Activated T-cell treated with anti-CD3 and anti-CD28 coated beads, Interleukin-2, amount 50 U/mL, for 72 hours (primary cell): Measurements from ENCODE around the gene LATS1. TPM values are rescaled to one million over a fixed set of nuclear protein-coding genes. Genes with fewer than 3 reads are reported as not detected.
"Not testable (repeated sequence)": the region's sequence is repeated elsewhere in the genome, so short reads cannot be mapped to it uniquely, and the experiment has no call there.

Experiments used
- ATAC-seq, 2 donors: fragments of 150-1000 bp; cut with Tn5 transposase; replicated peaks in 1 of 2; 2 replicates each; pipeline ENCODE4 v1.10.0; 2021; ENCODE audit warnings: moderate library complexity in 2 of 2, mild to moderate bottlenecking in 1 of 2
- DNase-seq, 2 donors: peaks; one replicate each; pipeline ENCODE4 v3.0.0; 2021 to 2022; ENCODE audit warnings: mixed read lengths in 1 of 2
- H3K27ac Mint-ChIP-seq: one replicate; pipeline ENCODE4 v1.8.0; 2022; ENCODE audit warnings: mild to moderate bottlenecking, moderate library complexity, mixed read lengths
- H3K27me3 Mint-ChIP-seq: one replicate; pipeline ENCODE4 v1.8.0; 2022; ENCODE audit warnings: low read depth, mixed read lengths
- H3K36me3 Mint-ChIP-seq, 2 donors: one replicate each; pipeline ENCODE4 v1.8.0; 2022; ENCODE audit warnings: mixed read lengths in 2 of 2, mild to moderate bottlenecking in 1 of 2; ENCODE audit not compliant: insufficient read depth in 2 of 2
- H3K4me1 Mint-ChIP-seq: one replicate; pipeline ENCODE4 v1.8.0; 2022; ENCODE audit warnings: low read depth, mixed read lengths
- H3K4me3 Mint-ChIP-seq, 2 donors: one replicate each; pipeline ENCODE4 v1.8.0; 2022; ENCODE audit warnings: mild to moderate bottlenecking in 2 of 2, mixed read lengths in 2 of 2, moderate library complexity in 2 of 2
- H3K9me3 Mint-ChIP-seq, 2 donors: one replicate each; pipeline ENCODE4 v1.8.0; 2022; ENCODE audit warnings: mixed read lengths in 2 of 2
- total RNA-seq, 2 donors: library from RNA; stranded (reverse); gene quantifications; one replicate each; pipeline ENCODE4 v1.2.3, GENCODE V29; 2022

LATS1 gene
- total RNA-seq, 2 donors from 2014 or later, result 24.0 to 24.6 TPM

DNA sequence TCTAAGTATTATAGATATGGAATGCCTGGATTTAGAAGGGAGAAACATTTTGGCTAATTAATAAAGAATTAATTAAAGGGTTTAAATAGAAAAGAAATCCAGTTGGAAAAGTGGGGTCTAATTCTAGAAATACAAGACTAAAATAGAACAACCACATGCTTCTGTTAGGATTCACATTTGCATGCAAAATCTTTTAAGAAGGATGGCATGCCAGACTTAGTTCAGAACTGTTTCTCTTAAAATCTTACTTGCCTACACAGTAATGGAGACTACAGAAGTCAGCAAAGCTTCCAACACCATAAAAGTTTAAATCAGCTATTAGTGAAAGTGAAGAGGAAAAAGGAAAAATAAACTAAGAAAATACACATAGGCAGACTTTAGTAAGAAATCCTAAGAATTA is 36.7 kb downstream of the LATS1 start:
- DNase-seq (no peak), ATAC-seq (no peak)
- no peak overlapping the region for H3K4me3 Mint-ChIP-seq
- no peaks in the 10 kb centered on the region for H3K27me3 Mint-ChIP-seq
- no peaks in the 10 kb centered on the region for H3K9me3 Mint-ChIP-seq
- H3K36me3 Mint-ChIP-seq, result peaks cover 0 to 21% of the 10 kb centered on the region in 2 donors
- H3K4me1 Mint-ChIP-seq, result peaks cover 13% of the 10 kb centered on the region
- no peak overlapping the region for H3K27ac Mint-ChIP-seq

DNA sequence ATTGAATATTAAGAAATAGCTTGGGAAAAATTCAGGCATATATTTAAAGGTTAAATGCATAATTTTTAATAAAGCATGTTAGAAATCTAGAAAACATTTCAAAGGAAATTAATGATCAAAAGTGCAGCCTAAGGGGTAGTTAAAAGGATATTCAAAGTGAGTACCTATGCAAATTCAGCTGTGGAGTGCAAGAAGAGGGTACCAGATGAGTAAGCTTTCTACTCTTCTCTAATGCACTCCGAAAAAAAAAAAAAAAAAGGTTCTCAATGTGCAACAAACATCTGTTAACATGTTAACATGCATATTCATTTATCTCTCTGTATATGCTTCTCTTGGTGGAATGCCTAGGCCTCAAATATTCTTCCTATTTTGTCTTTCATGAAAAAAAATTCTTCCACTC is 37.4 kb downstream of the LATS1 start:
- ATAC-seq, result no peak
- peaks cover 1 to 21% of the 10 kb centered on the region in 2 donors for H3K36me3 Mint-ChIP-seq
- no peak for DNase-seq

DNA sequence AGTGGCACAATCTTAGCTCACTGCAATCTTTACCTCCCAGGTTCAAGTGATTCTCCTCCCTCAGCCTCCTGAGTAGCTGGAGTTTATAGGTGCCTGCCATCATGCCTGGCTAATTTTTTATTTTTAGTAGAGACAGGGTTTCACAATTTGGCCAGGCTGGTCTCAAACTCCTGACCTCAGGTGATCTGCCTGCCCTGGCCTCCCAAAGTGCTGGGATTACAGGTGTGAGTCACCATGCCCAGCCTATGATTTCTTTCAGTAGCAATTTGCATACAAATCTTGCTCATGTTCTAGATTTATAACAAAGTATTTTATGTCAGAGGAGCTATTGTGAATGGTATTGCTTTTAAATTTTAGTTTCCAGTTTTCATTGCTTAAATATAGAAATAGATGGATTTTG is 45.6 kb downstream of the LATS1 start:
- not testable (repeated sequence) for H3K9me3 Mint-ChIP-seq

More for the DNA sequence above, 37.4 kb downstream of the LATS1 start:
- H3K27me3 Mint-ChIP-seq, result no peaks in the 10 kb centered on the region
- H3K27ac Mint-ChIP-seq, result peak overlapping the region; percentile 72
- H3K9me3 Mint-ChIP-seq, result no peaks in the 10 kb centered on the region
- H3K4me1 Mint-ChIP-seq, result peaks cover 7% of the 10 kb centered on the region
- H3K4me3 Mint-ChIP-seq, result no peak overlapping the region

DNA sequence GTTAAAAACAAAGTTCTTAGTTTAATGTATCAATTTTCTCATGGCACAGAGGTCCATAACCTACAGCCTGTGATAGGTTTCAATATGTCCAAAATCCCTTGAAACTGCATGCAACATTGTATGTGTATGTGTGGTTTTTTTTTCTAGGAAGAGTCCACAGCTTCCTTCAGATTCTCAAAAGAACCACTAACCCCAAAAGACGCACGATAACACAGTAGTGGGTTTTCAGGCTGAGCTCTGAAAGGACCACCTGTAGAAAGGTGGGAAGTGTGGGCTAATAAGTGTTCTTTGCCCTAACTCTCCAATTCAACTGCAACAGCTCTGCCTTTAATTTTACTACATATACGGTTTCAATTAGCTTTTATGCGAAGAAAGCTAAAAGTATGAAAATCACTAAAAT is 57.9 kb downstream of the LATS1 start:
- H3K4me3 Mint-ChIP-seq, result no peak overlapping the region
- DNase-seq, result no peak
- peaks cover 4 to 14% of the 10 kb centered on the region in 2 donors for H3K36me3 Mint-ChIP-seq
- no peaks in the 10 kb centered on the region for H3K27me3 Mint-ChIP-seq
- H3K27ac Mint-ChIP-seq, result peak overlapping the region; percentile 42
- H3K9me3 Mint-ChIP-seq, result no peaks in the 10 kb centered on the region
- no peak for ATAC-seq
- no peaks in the 10 kb centered on the region for H3K4me1 Mint-ChIP-seq

More for the DNA sequence above, 45.6 kb downstream of the LATS1 start:
- H3K27me3 Mint-ChIP-seq, ATAC-seq, H3K4me1 Mint-ChIP-seq, DNase-seq, H3K4me3 Mint-ChIP-seq: not testable (repeated sequence)
- Mint-ChIP-seq H3K27ac (peak overlapping the region; percentile 39), H3K36me3 (peaks cover 7 to 25% of the 10 kb centered on the region in 2 donors)

DNA sequence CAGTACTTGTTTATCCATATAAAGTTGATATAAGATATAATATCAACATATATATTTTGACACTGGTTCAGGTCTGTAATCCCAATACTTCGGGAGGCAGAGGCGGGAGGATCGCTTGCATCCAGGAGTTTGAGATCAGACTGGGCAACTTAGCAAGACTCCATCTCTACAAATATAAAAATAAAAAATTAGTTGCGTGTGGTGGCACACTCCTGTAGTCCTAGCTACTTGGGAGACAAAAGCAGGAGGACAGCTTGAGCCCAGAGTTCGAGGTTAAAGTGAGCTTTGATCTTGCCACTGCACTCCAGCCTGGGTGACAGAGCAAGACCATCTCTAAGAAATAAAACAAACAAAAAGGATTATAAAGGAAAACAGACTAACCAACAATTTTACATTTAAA is 60.5 kb downstream of the LATS1 start:
- no peak overlapping the region for H3K27ac Mint-ChIP-seq
- H3K4me1 Mint-ChIP-seq, result no peaks in the 10 kb centered on the region
- no peaks in the 10 kb centered on the region for H3K9me3 Mint-ChIP-seq
- H3K4me3 Mint-ChIP-seq, result no peak overlapping the region
- ATAC-seq (no peak), DNase-seq (no peak)
- no peaks in the 10 kb centered on the region for H3K27me3 Mint-ChIP-seq
- peaks cover 1 to 8% of the 10 kb centered on the region in 2 donors for H3K36me3 Mint-ChIP-seq

DNA sequence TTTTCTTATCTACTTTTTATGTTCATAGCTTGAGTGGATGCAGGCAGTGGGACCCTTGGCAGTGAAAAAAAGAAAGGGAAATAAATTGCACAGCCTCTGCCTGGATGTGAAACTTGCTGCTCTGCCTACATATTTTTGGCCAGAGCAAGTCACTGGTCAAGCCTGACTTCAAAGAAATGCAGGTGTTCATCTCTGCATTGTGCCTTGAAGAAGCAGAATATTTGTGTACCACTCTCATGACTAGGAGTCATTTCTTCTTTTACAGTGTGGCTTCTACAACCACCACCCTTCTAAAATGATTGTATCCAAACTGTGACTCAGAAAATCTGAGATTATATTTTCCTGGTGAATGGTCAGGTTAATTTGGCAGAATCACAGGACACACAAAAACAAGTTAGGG is 66.8 kb downstream of the LATS1 start:
- no peaks in the 10 kb centered on the region for H3K27me3 Mint-ChIP-seq
- H3K27ac Mint-ChIP-seq, result no peak overlapping the region
- no peaks in the 10 kb centered on the region for H3K36me3 Mint-ChIP-seq
- DNase-seq (no peak), ATAC-seq (no peak)
- H3K4me3 Mint-ChIP-seq, result no peak overlapping the region
- peaks cover 22% of the 10 kb centered on the region for H3K4me1 Mint-ChIP-seq
- no peaks in the 10 kb centered on the region for H3K9me3 Mint-ChIP-seq

DNA sequence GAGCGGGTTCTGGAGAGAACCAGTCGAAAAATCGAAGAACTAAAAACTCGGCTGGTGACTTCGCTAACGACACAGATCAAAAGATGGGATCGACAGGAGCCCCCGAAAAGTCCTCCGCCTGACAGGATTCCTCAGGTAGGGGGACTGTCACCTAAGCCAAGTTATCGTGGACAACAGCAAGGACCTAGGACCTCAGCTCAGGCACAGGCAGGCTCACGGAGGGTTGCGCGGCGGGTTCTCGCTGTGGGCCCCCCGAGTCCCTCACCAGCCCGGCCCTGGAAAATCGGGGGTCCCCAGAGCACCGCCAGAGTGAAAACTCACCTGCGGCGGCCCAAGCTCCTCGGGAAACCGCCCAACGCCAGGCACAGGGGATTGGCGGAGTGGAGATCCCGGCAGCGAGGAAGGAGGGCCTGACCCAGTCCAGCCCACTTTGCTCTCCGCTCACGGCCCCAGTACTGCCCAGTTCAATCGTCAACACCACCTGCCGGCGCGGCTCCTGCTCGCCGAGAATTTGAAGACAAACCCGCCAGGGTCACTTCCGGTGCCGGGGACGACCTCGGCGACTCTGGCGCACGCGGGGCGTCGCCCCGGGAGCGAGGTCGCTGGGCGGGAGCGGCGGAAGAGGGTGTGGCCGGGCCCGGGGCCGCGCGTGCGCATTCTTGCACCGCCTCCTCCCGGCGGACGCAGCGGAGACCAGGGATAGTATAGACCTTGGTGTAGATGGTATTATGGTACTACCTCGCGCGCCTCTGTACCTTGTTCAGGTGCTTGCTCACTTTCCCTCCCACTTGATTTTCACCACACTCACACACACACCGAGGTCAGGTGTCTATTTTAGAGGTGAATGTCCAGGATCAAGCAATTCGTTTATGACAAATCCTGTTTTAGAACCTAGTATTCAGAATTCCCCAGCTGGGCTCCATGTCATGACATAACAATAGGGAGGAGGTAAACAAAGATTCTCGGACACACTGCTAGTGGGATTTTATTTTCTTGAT is 69.5 kb downstream of the LATS1 start, which contains the start of gene KATNA1:
KATNA1 (minus strand) TSS at position 567 of the 998 bp plus-strand sequence. CDS start 10,167 bp downstream, outside the sequence.
- H3K36me3 Mint-ChIP-seq, result no peaks in the 10 kb centered on the region
- no peaks in the 10 kb centered on the region for H3K27me3 Mint-ChIP-seq
- DNase-seq (peak; percentile 94 to 96), ATAC-seq (peak; percentile 95)
- peak within 1 kb of the TSS; percentile 91 to 92 for H3K4me3 Mint-ChIP-seq
- H3K4me1 Mint-ChIP-seq, result peaks cover 31% of the 10 kb centered on the region
- H3K27ac Mint-ChIP-seq, result peak within 1 kb of the TSS; percentile 96
- no peaks in the 10 kb centered on the region for H3K9me3 Mint-ChIP-seq

DNA sequence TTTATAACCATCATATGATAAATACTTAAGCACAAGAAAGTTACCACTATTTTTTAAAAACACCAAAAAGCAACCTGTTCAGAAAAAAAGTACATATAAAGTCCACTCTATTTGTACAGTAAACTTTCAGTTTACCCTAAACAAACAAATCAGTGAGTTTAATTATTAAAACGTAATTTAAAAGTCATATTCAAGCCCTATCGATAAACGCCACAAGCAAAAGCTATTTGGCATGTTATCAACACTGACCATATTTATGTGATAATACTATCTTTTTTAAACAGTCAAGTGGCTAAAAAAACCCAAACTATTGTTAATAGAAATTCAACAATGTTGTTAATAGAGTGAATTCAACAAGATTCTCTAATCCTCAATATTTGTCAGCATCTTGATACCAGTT is 71.3 kb downstream of the LATS1 start:
- peak overlapping the region; percentile 91 to 92 for H3K4me3 Mint-ChIP-seq
- no peak overlapping the region for H3K27ac Mint-ChIP-seq
- H3K36me3 Mint-ChIP-seq, result no peaks in the 10 kb centered on the region

DNA sequence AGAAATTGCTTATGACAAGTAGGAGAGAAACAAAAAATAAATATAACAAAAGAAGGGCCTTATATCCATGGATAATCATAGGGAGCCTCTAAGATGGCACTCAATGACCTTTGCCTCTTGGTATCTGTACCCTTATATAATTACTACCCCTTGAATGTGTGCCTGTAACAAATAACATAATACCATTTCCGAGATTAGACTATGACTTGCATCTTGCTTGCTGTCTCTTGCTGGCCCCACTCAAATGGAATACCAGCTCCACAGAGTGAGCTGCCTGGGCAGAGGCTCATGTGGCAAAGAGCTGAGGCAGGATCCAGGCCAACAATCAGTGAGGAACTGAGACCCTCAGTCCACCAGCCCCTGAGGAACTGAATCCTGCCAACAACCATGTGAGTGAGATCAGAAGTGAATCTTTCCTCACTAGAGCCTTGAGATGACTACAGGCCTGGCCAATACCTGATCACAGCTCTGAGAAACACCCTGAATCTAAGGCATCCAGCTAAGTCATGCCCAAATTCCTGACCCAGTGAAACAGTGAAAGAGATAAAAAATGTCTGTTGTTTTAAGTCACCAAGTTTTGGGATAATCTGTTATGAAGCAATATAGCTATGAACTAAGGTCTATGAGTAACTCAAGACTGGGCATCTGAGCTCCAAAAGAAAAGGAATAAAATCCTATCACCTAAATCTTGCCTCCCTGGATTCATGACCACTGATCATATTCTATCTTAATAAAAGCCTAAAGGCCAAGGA is 74.9 kb downstream of the LATS1 start:
- Mint-ChIP-seq H3K4me3 (no peak overlapping the region), H3K4me1 (peaks cover 32% of the 10 kb centered on the region), H3K36me3 (peaks cover 2 to 6% of the 10 kb centered on the region in 2 donors), H3K27me3 (no peaks in the 10 kb centered on the region), H3K27ac (no peak overlapping the region), H3K9me3 (no peaks in the 10 kb centered on the region)
- DNase-seq (no peak), ATAC-seq (no peak)

More for the DNA sequence above, 71.3 kb downstream of the LATS1 start:
- Mint-ChIP-seq H3K27me3 (no peaks in the 10 kb centered on the region), H3K4me1 (peaks cover 39% of the 10 kb centered on the region), H3K9me3 (no peaks in the 10 kb centered on the region)
- DNase-seq (no peak), ATAC-seq (no peak)

DNA sequence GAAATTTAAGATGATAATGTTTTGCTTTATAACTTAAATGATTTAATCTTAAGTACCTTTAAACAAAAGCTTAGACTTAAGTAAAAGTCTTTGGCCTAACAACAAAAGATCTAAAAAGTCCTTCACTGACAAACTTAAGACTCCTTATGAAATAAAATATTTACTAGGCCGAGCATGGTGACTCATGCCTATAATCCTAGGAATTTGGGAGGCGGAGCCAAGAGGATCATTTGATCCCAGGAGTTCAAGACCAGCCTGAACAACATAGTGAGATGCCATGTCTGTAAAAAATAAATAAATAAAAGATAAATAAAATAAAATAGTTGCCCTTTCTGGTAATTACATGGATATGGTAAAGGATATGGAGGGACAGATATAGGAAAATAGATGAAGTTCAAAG is 81.8 kb downstream of the LATS1 start:
- no peak for DNase-seq
- no peaks in the 10 kb centered on the region for H3K4me1 Mint-ChIP-seq
- no peaks in the 10 kb centered on the region for H3K9me3 Mint-ChIP-seq
- H3K27me3 Mint-ChIP-seq, result no peaks in the 10 kb centered on the region
- ATAC-seq, result no peak
- no peak overlapping the region for H3K27ac Mint-ChIP-seq
- H3K36me3 Mint-ChIP-seq, result peaks cover 2 to 8% of the 10 kb centered on the region in 2 donors
- no peak overlapping the region for H3K4me3 Mint-ChIP-seq

DNA sequence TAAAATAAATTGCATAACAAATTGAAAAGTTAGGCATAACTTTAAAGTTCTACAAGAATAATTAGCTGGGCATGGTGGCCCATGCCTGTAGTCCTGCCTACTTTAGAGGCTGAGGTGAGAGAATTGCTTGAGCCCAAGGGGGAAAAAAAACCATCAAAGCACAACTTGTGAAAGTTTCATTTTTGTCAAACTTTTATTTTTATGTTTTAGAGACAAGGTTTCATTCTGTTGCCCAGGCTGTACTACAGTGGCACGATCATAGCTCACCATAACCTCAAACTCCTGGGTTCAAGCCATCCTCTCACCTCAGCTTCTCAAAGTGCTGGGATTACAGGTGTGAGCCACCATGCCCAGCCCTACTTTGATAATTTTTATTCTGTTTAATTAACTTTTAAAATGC is 83.6 kb downstream of the LATS1 start:
- no peak for DNase-seq

DNA sequence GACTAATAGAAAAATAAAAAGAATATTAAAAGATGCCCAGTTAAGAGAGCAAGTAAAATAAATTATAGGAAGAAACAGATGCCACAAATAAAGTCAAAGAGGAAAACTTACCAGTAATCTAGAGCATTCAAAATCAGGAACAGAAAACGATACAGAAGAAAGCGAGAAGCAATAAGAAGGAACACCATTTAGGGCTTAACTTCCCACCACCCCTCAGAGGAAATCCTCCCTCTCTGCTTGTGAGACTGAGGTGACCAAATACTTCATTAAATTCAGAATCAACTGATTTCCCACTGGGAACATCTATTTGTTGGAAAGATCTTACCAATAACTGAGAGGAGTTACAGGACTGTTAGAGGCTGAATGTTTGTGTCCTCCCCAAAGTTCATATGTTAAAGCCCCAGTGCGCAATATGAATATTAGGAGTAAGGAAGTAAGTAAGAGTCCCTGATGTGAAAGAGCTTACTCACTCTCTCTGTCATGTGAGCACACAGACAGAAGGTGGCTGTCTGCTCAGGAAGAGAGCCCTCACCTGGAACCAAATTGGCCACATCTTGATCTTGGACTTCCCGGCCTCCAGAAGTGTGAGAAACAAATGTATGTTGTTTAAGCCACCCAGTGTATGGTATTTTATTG is 88.9 kb downstream of the LATS1 start:
- no peaks in the 10 kb centered on the region for H3K9me3 Mint-ChIP-seq
- DNase-seq (no peak), ATAC-seq (no peak)
- H3K27me3 Mint-ChIP-seq, result no peaks in the 10 kb centered on the region
- H3K27ac Mint-ChIP-seq, result peak overlapping the region; percentile 95
- H3K4me3 Mint-ChIP-seq, result peak overlapping the region in 1 of 2 donors; percentile 7
- H3K4me1 Mint-ChIP-seq, result peaks cover 15% of the 10 kb centered on the region
- peaks cover 3 to 11% of the 10 kb centered on the region in 2 donors for H3K36me3 Mint-ChIP-seq

More for the DNA sequence above, 83.6 kb downstream of the LATS1 start:
- no peaks in the 10 kb centered on the region for H3K9me3 Mint-ChIP-seq
- H3K27me3 Mint-ChIP-seq, result no peaks in the 10 kb centered on the region
- H3K4me3 Mint-ChIP-seq, result no peak overlapping the region
- no peak for ATAC-seq
- H3K36me3 Mint-ChIP-seq, result peaks cover 2 to 9% of the 10 kb centered on the region in 2 donors
- peaks cover 7% of the 10 kb centered on the region for H3K4me1 Mint-ChIP-seq
- H3K27ac Mint-ChIP-seq, result no peak overlapping the region
